Prostate gland (tissue), 2 donors: ENCODE results near the gene NCOR2. TPM values are rescaled to one million over a fixed set of nuclear protein-coding genes. Genes with fewer than 3 reads are reported as not detected.
A peak's percentile ranks its signal among the peaks of the same experiment; 100 is the strongest.

Experiments
- DNase-seq: peaks from one replicate; pipeline ENCODE4 v3.0.0-alpha.2; 2019; ENCODE audit warnings: low spot score
- H3K27ac ChIP-seq, 2 donors: fragments of 200-600 bp; sonication (generic); 2 replicates each; pipeline ENCODE4 v1.5.1; 2017 to 2019
- H3K27me3 ChIP-seq: fragments of 200-600 bp; sonication (generic); replicated peaks from 2 replicates; pipeline ENCODE4 v1.5.1; 2019; ENCODE audit not compliant: insufficient read depth
- H3K36me3 ChIP-seq, 2 donors: fragments of 200-600 bp; sonication (generic); 1 replicate in 1 of 2; 2 replicates in 1 of 2; pipeline versions ENCODE4 v1.5.1 to v1.8.1; 2017 to 2019
- H3K4me1 ChIP-seq: fragments of 200-600 bp; sonication (generic); replicated peaks from 2 replicates; pipeline ENCODE4 v1.5.1; 2019
- H3K4me3 ChIP-seq, 2 donors: fragments of 200-600 bp; sonication (generic); 2 replicates each; pipeline ENCODE4 v1.5.1; 2017 to 2019
- H3K9me3 ChIP-seq: fragments of 200-600 bp; sonication (generic); 2 replicates; pipeline ENCODE4 v1.5.1; 2017
- POLR2A ChIP-seq: fragments of 450-650 bp; IDR thresholded peaks from one replicate; pipeline ENCODE4 v1.6.1; 2016; ENCODE audit warnings: antibody characterized with exemption, mild to moderate bottlenecking
- POLR2AphosphoS5 ChIP-seq: sonication (generic); formaldehyde crosslinking; IDR thresholded peaks from one replicate; pipeline ENCODE4 v1.6.1; 2017; ENCODE audit warnings: antibody characterized with exemption
- WGBS: methylation state at CpG from one replicate; pipeline ENCODE4 v1.1.5; 2018; 5-methylcytosine and 5-hydroxymethylcytosine counted together
- intact Hi-C: fragments of 100-400 bp; cut with DNase I; formaldehyde crosslinking; loops from one replicate; pipeline ENCODE4 v1.14.2; 2022
- total RNA-seq, 2 donors: library from RNA; depleted of rRNA; stranded (reverse); fragments of >200 nt; gene quantifications; one replicate each; pipeline ENCODE4 v1.1.0, GENCODE V29; 2016
- TF ChIP-seq, protein P1 (sequence below), 4 experiments: fragments of 200-600 bp in 2 of 4; fragments of 450-650 bp in 2 of 4; sonication (generic) in 2 of 4; IDR thresholded peaks; 1 replicate in 3 of 4; 2 replicates in 1 of 4; pipeline ENCODE4 v1.5.1; 2016 to 2019; ENCODE audit warnings: antibody characterized with exemption in 4 of 4, mild to moderate bottlenecking in 2 of 4, moderate library complexity in 2 of 4

The NCOR2 gene
- total RNA-seq: 100 to 1,000 TPM; 184 to 306 TPM

DNA sequence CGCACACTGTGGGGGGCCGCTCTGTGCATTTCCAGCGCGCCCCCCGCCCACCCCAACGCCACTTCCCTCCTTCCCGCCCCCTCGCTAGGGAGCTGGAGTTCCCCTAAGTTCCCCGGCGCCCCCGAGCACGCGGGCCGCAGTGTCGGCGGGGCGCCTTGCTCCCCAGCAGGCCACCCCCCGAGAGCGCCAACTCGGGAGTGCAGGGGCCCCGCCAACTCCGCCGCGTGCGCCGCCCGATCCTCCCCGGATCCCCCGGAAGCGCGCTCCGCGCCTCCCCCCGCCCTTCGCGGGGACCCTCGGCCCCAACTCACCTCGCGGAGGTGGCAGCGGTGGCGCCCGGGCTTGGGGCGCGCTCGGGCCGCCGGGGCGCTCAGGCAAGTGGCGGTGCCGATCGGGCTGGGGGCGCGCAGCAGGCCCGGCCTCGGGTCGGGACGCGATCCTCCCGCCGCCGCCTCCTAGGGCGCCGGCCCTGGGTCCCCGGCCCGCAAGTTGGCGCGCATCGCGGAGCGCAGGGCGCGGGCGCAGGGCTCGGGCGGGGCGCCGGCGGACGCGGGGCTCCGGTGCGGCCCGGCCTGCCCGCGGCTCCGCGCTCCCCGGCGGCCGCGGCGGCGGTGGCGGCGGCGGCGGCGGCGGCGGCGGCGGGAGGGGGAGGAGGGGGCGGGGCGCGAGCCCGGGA lies at the start of gene NCOR2:
TSS of gene NCOR2 (minus strand) at position 616 of the 676 bp plus-strand sequence. CDS start 72,361 bp downstream, outside the sequence.
- TF ChIP-seq, protein P1, sequence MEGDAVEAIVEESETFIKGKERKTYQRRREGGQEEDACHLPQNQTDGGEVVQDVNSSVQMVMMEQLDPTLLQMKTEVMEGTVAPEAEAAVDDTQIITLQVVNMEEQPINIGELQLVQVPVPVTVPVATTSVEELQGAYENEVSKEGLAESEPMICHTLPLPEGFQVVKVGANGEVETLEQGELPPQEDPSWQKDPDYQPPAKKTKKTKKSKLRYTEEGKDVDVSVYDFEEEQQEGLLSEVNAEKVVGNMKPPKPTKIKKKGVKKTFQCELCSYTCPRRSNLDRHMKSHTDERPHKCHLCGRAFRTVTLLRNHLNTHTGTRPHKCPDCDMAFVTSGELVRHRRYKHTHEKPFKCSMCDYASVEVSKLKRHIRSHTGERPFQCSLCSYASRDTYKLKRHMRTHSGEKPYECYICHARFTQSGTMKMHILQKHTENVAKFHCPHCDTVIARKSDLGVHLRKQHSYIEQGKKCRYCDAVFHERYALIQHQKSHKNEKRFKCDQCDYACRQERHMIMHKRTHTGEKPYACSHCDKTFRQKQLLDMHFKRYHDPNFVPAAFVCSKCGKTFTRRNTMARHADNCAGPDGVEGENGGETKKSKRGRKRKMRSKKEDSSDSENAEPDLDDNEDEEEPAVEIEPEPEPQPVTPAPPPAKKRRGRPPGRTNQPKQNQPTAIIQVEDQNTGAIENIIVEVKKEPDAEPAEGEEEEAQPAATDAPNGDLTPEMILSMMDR (IDR thresholded peaks at IDR 0.05): no peak
- TF ChIP-seq POLR2AphosphoS5 (no peak), POLR2A (no peak)
- Histone ChIP-seq H3K27ac (peak within 1 kb of the TSS; percentile 95 to 99), H3K27me3 (no peaks in the 10 kb centered on the region), H3K9me3 (no peaks in the 10 kb centered on the region), H3K4me1 (peaks cover 16% of the 10 kb centered on the region), H3K36me3 (peaks cover 0 to 7% of the 10 kb centered on the region in 2 donors), H3K4me3 (peak within 1 kb of the TSS; percentile 76 to 94)
- no peak for DNase-seq
- intact Hi-C loops: loop anchor here (5.0 to 10.0 kb wide), 4 partner anchors 50 to 532 kb away; no protein-coding TSS in a partner anchor
- 2% methylated on average over 9 of the region's 106 CpGs for WGBS

DNA sequence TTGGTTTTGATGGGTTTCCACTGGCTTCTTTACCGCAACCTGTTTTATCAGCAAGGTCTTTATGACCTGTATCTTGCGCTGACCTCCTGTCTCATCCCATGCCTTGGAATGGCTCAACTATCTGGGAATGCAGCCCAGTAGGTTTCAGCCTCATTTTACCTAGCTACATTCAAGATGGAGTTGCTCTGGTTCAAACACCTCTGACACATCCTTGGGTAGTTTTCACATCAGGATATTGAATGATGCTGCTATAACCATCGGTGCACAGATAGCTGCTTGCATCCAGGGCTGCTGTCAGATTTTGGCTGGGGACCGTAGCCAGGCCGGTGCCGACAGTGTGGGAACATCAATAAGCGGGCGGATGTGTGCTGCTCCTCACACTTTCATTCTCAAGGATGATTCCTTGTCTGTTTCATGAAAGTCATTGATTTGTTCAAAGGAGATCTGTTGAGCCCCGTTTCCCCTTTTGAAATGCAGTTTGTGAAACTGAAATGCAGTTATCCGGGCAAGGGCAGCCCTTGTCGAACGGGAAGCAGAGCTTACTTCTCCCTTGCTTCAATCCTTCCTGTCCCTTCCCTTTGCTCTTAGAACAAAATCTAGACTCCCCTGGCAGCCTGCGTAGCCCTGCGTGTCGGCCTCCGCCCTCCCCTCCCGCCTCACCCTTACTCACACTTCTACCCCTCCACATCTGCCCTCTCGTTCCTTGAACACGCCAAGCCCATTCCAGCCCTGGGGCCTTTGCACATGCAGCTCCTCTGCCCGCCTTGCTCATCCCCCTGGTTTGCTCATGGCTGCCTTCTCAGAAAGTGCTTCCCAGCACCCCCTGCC lies 49.2 kb upstream of the NCOR2 start:
- H3K36me3 ChIP-seq: no peaks in the 10 kb centered on the region
- H3K27ac ChIP-seq: no peak overlapping the region
- no peak for DNase-seq
- 81% methylated on average over 20 of the region's 20 CpGs for WGBS
- TF ChIP-seq, protein P1 (IDR thresholded peaks at IDR 0.05): no peak
- TF ChIP-seq POLR2A (no peak), POLR2AphosphoS5 (no peak)
- no peak overlapping the region for H3K4me3 ChIP-seq
- intact Hi-C loops: no loop called here
- peaks cover 7% of the 10 kb centered on the region for H3K4me1 ChIP-seq
- no peaks in the 10 kb centered on the region for H3K9me3 ChIP-seq
- H3K27me3 ChIP-seq: no peaks in the 10 kb centered on the region

GRCh38 chr12:124614512-124615292 lies 47.3 kb upstream of the NCOR2 start:
- H3K9me3 ChIP-seq: no peaks in the 10 kb centered on the region
- no peak for TF ChIP-seq POLR2A
- TF ChIP-seq, protein P1 (IDR thresholded peaks at IDR 0.05): no peak
- no peak for TF ChIP-seq POLR2AphosphoS5
- no peak overlapping the region for H3K4me3 ChIP-seq
- no peak for DNase-seq
- peaks cover 8% of the 10 kb centered on the region for H3K4me1 ChIP-seq
- H3K27me3 ChIP-seq: no peaks in the 10 kb centered on the region
- WGBS: 89% methylated on average over 6 of the region's 6 CpGs
- no peak overlapping the region for H3K27ac ChIP-seq
- no peaks in the 10 kb centered on the region for H3K36me3 ChIP-seq
- intact Hi-C loops: loop anchor here (5.0 kb wide), 1 partner anchor 37 kb away; no protein-coding TSS in a partner anchor

DNA sequence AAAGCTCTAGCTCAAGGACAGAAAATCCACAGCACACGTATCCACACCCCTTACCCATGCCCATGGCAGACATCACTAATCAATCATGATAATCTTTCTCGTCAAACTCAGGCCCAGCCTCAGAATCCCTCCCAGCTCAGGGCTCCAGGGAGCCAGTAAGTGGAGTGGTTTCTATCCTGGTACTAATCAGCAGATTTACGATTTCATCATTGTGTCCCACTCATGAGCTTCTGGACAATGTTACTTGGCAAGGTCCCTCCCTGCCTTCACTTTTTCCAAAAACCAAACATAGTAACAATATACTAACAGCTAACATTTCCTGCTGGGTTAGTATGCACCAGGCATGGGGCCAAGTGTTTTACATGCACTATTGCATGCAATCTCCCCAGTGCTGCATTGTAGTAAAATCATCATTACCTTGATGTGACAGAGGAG lies 45.8 kb upstream of the NCOR2 start:
- no peak for TF ChIP-seq POLR2A
- TF ChIP-seq, protein P1 (IDR thresholded peaks at IDR 0.05): no peak
- peak; percentile 52 for TF ChIP-seq POLR2AphosphoS5
- intact Hi-C loops: loop anchor here (5.0 kb wide), 1 partner anchor 36 kb away; no protein-coding TSS in a partner anchor
- peak; percentile 44 for DNase-seq
- H3K4me3 ChIP-seq: no peak overlapping the region
- H3K9me3 ChIP-seq: no peaks in the 10 kb centered on the region
- H3K36me3 ChIP-seq: no peaks in the 10 kb centered on the region
- 51% methylated on average over 3 of the region's 3 CpGs for WGBS
- no peaks in the 10 kb centered on the region for H3K27me3 ChIP-seq
- H3K4me1 ChIP-seq: peaks cover 23% of the 10 kb centered on the region
- no peak overlapping the region for H3K27ac ChIP-seq
